Bone marrow (tissue), 2 donors: ENCODE data around the gene ATG4A.

Experiments used
- DNase-seq, 2 donors: peaks; one replicate each; lab custom pipeline; 2025; lab: John Stamatoyannopoulos, UW

ATG4A gene

GRCh38 chrX:108123591-108124366 lies 32.2 kb downstream of the ATG4A start:
- DNase-seq: no peak

- no peak for DNase-seq
Observed at GRCh38 chrX:108126661-108127060, 35.1 kb downstream of the ATG4A start.

- no peak for DNase-seq
Observed at GRCh38 chrX:108127152-108127551, 35.6 kb downstream of the ATG4A start.

- DNase-seq: no peak
Observed at GRCh38 chrX:108130889-108131288, 39.3 kb downstream of the ATG4A start.

DNA sequence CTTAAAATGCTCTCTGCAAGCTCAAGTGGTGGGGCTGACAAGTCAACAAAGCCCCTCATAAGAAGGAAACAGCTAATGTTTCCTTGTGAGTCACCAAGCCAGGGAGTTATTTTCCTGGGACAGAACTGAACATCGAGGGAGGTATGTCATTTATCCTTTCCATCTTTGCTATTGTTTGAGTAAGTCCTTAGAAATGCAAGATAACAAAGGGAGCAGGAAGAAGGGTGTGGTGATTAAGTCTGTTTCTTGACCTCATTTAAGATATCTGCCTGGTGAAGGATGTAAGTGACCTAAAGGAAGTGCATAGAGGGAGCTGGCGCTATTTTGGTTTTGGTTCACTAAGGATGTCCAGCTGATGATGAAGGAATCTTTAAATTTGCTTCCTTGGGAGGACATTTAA lies 39.9 kb downstream of the ATG4A start:
- DNase-seq: no peak

DNA sequence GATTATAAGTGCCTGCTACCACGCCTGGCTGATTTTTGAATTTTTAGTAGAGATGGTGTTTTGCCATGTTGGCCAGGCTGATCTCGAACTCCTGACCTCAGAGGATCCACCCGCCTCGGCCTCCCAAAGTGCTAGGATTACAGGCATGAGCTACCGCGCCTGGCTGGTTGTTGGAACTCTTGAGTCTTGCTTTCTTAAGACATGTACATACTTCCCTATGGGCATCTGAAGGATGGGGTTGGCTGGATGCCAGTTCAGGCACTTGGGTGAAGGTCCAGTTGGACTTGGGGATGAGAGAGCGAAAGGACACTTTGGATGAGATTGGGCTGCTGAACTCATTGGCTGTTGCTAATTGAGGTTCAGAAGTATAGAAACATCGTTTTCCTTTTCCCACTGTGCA lies 40.5 kb downstream of the ATG4A start:
- no peak for DNase-seq

- no peak for DNase-seq
Observed at GRCh38 chrX:108132876-108133275, 41.3 kb downstream of the ATG4A start.

- no peak for DNase-seq
Observed at GRCh38 chrX:108134724-108135123, 43.1 kb downstream of the ATG4A start.

DNA sequence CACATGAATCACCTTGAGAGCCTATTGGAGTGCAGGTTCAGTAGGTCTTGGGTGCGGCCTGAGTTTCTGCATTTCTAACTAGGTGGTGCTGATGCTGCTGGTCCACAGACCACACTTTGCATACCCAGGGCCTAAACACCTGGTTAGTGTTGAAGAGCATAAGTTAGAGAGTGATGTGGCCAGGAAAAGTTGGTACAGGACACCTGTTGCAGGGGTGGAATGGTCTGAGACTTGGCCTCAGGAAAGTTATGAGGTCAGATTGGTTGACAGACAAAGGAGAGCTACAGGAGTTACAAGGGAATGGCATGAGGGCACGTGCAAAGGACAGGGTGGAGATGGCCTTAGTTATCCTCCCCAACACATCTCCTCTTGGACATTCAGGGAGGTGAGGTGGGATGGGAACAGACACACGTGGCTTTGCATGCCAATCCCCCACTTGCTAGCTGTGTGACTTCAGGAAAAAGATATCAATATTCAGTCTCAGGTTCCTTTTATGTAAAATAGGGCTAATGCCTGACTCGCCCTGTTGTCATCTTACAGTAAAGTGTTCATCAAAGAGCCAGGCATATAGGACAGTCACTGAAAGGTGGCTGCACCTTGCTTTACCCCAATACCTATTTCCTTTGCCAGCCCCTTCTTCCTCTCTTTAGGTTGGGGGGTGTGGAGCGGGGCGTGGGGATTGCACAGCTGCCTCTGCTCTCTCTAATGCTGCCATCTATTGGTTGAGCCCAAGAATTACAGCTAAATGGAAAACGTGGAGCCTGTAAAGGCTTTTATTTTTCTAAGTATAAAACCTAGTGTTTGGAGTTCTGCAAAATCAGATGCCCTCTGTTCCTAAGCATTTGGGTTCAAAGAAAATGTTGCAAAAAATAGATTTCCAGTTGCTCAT lies 47.5 kb downstream of the ATG4A start:
- DNase-seq: no peak

GRCh38 chrX:108148524-108148923 lies 56.9 kb downstream of the ATG4A start:
- DNase-seq: no peak

DNA sequence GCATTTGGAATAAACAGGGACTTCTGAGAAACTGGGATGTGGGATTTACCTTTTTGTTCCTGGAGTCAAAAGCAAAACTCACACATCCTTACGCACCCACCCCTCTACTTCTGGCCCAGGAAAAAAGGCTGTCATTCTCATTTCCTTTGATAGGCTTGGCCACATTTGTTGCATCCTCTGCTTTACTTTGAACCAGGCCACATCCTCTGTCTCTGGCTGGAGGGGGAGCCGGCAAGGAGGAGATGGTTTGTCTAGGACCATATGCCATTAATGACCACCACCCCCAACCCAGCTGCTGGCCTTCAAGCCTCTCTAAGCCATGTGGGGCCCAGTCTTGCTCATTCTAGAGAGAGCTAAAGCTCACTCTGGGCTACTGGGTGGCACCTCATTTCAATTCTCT lies 64.5 kb downstream of the ATG4A start:
- DNase-seq: no peak

DNA sequence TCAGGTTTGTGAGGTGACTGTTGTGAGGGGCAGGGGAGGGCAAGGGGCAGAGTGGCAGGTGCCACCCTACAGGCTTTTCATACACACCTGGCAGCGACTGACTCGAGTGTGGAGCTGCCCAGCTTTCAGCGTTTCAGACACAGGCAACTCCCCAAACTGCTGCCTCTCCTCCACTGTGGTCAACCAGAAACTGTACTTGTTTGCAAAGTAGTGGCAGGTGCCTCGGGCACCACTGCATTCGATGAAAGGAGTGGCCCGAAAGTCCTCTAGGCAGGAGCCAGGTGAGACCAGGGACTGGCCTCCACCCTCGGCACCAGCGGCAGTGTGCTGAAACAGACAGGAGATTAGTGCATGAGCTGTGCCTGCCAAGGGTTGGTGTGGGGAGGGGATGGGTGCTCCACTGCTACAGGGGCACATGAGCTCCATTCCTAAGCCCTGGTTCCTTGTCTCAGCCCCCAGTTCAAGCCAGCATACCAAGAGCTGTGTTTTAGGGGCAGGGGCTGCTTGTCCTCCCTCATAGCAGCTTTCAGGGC lies 65.4 kb downstream of the ATG4A start:
- no peak for DNase-seq

GRCh38 chrX:108157628-108158027 lies 66.0 kb downstream of the ATG4A start:
- DNase-seq: no peak

DNA sequence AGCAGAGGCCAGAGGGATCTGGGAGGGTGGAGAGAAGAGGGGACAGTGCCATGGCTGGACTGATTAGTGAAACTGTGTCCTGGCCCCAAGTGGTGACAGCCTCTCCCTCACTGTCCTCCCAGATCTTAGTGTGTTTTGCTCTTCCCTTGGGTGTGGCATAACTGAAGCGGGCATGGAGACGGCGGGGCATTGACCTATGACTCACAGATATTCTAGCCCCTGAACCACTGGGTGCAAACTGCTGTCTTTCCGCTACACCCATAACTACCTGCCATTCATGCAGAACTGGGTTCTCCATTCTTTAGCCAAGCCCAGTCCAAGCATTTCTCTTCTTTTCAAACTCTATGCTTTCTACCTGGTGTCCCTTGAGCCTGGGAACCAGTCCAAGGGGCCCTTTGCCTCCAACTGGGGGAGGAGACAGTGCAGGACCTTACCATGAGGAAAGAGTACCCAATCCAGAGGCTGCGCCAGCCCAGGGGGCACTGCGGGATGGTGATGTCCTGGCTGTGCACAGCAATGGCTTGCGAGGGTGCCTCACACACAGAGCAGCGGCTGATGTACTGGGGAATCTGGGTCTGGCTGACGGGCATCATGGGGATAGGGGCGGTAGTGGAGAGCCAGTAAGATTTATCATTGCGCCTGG lies 67.6 kb downstream of the ATG4A start:
- DNase-seq: no peak

DNA sequence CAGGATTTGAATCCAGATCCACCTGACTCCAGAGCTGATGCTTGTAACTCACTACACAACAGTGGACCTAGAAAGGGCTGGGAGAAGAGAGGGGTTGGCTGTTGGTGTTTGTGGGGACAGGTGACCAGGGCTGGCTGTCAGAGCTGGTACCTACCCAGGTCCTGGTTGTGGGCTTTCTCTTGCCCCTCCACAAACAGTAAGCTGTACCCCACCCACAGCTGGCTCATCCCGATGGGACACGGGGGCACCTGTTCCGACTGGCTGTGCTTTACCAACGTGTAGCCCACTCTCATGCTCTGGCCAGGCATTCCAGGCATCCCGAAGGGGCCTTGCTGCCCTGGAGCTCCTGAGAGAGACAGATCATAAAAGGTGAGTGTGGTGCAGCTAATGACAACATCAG lies 68.7 kb downstream of the ATG4A start:
- no peak for DNase-seq

- DNase-seq: no peak
Observed at GRCh38 chrX:108162265-108162664, 70.7 kb downstream of the ATG4A start.

DNA sequence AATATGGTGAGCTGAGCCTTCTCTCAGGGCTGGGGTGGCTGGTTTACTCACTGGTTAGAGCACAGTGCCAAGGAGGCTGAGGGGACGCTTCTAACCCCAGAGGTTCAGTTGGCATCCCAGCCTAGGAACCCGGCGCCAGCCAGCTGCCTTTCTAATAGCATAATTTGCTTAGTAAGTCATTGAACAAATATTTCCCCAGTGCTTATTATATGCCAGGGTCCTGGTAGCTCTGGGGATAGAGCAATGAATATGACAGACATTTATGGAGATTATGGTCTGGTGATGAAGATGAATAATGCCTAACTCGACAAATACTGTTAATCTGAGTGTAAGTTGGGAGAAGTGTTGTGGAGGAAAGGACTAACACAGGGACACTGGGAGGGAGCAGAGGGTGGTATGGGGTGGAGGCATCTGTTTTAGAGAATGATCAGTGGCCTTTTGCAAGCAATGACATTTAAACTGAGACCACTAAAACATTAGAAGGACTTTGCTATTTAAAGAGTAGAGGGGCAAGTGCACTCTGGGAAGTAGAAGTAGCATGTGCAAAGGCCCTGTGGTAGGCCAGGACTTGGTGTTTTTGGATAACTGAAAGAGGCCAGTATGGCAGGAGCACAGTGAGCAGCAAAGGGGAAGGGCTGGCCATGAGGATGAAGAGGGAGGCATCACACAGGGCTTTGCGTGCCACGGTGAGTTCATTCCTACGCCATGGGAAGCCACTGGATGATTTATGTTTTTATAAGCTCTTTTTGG lies 71.9 kb downstream of the ATG4A start:
- DNase-seq: no peak

DNA sequence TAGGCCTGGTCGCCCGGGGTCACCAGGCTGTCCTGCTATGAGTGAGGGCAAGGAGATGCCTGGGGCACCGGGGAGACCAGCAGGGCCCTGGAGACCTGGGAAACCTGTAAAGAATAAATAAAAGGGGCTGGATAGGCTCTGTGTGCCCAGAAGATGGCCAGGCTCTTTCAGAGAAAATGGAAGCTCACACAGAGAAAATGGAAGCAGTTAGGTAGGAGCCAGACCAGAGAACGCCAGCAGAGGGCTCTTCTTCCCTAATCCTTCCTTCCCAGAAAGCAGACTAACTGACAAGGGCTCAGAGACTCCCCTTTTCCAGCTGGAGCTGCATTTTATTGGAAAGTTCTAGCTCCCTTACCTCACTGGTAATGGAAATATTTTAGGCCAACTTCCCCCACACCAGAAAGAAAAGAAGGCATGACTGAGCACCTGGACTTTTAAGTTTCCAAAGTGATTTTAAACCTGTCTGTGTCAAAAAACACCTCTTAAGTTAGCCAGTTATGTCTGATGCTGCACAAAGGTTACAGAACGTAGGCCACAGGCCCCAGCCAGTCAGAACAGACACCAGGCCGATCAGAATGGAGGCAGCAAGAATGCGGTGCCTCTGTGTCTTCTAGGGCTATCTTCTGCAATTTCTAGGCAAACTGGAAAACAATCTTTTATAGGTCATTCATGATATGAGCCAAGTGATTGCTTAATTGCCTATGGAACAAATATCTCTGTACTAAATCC lies 74.0 kb downstream of the ATG4A start:
- no peak for DNase-seq

DNA sequence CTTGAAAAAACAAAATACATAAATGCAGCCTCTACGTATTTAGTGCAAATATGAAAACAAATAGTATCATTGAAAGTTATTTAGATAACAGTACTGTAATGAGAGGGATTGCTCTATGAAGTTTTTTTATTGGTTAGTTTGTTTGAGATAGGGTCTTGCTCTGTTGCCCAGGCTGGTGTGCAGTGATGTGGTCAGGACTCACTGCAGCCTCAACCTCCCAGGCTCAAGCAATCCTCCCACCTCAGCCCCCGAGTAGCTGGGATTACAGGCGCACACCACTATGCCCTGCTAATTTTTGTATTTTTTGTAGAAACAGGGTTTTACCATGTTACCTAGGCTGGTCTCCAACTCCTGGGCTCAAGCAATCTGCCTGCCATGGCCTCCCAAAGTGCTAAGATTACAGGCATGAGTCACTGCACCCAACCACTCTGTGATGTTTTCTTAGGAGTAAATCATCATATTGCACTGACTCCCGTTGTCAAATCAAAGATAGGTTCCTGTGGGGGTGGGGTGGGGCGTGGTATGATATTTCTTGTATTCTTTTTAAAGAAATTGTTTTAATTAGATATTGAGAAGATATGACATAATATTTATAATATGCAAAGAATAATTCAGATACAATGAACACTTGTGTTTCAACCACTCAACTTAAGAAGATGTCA lies 75.8 kb downstream of the ATG4A start:
- no peak for DNase-seq

- no peak for DNase-seq
Observed at GRCh38 chrX:108168961-108169740, 77.6 kb downstream of the ATG4A start.
